IPS-NIHi7 (cell line): ENCODE measurements around the gene DGCR8.

Experiments
- DNase-seq: peaks from one replicate; pipeline ENCODE4 v3.0.0; 2012; ENCODE audit warnings: mixed read lengths; ENCODE audit errors: extremely low spot score

The DGCR8 gene

DNA sequence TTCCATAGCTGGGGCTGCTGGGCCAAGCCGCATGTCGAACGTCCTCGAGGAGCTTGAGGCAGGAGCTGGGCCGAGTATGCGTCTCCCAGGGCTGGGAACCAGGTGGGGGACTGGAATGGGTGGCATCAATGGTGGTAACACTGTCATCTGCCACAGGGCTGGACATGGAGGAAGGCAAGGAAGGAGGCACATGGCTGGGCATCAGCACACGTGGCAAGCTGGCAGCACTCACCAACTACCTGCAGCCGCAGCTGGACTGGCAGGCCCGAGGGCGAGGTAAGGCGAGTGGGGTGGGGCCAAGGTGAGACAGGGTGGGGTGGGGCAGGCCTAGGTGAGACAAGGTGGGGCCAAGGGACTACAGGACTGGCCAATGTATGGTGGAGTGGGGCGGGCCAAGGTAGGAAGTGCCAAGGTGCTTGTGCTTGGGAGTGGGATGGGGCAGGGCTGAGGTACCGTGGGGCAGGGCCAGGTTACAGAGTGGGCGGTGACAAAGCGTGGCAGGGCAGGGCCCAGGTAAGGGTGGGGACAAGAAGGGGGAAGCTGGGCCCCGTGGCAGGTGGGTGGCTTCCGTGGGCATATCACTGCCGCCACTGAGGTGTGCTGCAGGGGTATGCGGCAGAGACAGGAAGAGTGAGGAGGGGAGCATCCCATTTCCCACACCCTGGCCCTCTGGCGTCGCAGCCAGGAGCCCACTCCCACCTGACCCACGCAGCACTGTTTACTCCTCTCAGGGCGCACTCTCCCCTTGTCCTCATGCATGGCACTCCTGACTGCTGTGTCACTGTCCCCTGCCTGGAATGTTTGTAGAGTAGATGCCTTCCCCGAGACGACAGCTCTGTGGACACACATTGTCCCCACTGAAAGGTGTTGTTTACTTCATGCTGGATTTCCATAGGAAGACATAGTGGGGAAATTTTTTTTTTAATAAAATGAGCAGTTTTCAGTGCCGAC lies 27.5 kb upstream of the DGCR8 start:
- DNase-seq, result no peak

DNA sequence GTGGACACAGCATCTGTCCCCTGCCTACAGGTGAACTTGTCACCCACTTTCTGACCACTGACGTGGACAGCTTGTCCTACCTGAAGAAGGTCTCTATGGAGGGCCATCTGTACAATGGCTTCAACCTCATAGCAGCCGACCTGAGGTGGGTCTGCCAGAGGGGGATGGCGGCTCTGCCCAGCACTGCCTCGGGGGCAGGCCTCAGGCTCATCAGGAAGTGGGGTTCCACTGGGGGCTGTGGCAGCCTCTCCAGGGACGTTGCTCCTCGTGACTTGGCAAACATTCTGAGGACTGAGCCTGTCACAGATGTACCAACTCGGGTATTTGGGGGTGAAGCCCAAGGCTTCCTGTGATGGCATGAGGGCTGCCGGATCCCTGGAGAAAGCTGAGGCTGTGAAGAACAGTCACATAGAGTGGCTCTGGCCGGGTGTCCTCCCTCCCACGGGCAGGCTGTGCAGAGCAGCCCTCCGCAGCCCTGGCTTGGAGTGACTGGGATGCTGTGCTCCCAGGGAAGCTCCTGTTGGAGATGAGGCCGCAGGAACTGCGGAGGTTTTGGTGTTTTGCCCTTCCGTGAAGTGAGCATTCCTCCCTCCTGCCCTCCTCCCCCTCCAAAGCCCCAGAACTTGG lies 26.5 kb upstream of the DGCR8 start:
- no peak for DNase-seq

DNA sequence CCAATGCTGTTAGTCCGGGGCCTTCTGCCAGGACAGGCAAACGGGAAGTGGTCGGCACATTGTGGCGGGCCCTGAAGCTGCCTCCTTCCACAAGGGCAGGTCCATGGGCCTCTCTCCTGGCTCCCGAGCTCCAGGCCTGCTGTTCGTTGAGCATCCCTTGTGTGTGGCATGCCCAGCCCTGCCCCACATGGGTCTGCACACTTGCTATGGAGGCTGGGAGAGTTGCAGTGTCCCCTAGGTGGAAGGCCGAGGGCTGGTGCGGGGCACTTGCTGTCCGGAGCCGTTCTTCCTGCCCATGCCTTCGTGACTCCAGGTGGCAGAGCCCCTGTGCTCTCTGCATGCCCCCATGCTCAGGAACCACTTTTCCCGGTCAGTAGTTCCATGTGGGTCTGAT lies 26.0 kb upstream of the DGCR8 start:
- no peak for DNase-seq

DNA sequence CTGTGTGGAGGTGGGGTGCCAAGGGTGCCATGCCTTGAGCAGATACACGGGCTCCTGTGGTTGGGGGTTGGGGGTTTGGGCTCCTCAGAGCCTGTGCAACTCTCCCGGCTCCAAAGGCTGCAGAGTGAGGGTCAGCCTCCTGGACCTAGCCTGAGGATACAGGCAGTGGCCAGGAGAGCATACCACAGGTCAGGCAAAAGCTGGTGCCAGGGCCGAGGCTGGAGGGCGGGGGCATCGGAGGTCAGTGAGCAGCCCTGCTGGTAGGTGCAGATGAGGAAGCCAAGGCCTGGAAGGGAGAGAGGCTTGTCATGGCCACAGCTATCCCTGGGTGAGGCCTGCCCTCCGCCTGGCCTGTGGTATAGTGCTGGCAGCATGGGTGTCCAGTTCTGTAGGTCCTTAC lies 25.6 kb upstream of the DGCR8 start:
- DNase-seq, result no peak

DNA sequence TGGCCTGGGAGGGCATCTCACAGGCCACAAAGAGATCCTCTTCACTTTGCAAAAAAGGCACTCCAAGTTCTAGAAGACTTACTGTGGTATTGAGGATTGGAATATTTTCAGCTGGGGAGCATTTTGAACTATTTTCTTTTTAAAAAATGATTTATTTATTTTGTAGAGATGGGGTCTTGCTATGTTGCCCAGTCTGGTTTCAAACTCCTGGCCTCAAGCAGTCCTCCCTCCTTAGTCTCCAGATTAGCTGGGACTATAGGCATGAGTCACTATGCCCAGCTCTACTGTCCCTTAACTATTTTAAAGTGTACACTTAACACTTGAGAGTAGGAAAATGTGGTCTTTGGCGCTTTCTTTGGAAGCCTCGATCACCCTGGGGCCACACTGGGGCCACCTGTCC lies 24.9 kb upstream of the DGCR8 start:
- no peak for DNase-seq

DNA sequence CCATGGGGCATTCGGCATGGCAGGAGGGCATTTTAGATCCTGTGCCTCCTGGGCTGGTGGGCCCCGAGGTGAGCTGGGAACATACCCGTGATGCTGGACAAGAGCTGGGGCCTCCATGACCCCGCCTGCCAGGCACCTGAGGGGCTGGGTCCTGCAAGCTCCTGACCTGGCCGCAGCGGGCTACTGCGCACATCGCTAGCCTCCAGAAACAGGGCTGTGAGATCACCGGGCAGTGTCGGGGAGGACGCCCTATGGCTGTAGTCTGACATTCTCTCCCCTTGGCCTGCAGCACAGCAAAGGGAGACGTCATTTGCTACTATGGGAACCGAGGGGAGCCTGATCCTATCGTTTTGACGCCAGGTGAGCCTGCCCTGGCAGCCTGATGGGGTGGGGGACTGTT lies 24.4 kb upstream of the DGCR8 start:
- no peak for DNase-seq

DNA sequence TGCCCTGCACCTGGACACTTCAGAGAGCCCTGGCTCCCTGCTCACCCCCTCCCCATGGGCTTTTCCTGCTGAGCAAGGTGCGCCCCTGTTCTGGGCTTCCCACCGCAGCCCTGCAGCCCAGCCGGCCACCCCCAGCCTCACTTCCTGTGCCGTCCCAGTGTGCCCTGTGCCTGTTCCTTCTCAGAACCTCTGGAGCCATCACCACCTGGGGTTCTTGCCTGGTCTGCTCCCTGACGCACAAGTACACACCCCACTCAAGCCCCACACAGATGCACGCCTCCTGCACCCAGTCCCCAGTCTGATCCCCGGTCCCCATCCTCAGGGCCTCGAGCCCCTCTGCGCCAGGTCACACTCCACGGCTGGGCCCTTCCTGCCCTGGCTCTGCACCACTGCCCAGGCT lies 23.9 kb upstream of the DGCR8 start:
- no peak for DNase-seq

DNA sequence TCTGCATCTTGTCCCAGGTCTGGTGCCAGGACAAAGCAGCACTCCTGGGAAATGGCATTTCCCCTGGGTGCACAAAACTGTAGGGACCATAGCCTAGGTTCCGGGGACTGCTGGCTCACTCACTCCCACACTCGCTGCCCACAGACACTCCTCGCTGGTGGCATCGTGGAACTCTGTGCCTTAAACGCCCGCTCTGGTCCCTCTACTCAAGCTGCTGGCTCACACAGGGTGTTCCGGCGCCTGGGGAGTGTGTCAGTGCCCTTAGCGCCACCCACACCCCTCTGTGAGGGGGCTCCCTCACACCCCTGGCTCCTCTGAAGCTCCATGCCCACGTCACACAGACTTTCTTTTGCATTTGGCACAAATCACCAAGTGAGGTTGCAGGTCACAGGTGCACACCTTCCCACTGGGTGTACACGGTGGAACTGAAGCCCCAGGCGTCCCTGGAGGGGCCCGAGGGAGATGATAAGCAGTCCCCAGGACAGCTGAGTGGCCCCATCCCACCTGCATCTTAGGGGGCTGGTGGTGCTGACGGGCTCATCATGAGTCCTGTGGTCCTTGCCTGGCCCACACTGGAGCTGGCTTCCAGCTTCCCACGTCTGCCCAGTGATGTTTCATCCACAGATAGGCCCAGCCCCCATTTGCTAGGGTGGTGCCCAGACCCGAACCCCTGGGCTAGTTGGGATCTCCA lies 23.2 kb upstream of the DGCR8 start:
- DNase-seq, result no peak

DNA sequence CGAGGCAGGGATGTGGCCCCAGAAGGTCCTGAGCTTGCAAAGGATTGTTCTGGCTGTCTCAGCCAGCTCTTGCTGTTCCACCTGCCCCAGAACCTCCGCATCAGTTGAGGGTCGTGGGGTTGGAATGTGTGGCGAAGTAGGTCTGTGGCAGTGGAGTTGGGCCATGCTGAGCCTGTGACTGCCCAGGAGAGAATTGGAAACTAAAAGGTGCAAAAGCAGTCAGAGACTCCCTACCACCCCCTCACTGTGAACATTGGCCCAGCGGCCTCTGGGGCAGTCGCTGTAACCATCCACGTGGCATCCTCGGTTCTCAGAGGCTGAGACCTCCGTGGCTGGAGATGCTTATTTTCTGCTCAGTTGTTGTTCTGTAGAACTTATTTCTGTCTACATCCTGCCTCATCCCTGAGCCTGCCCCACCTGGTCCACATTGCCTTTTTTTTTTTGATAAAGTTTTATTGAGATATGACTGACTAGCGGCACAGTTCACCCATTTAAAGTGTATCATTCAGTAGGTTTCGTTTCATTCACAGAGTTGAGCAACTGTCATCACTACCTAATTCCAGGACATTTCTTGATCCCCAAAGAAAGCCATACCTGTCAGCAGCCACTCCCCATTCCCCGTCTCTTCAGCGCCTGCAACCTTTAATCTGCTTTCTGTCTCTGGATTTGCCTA lies 22.3 kb upstream of the DGCR8 start:
- no peak for DNase-seq

DNA sequence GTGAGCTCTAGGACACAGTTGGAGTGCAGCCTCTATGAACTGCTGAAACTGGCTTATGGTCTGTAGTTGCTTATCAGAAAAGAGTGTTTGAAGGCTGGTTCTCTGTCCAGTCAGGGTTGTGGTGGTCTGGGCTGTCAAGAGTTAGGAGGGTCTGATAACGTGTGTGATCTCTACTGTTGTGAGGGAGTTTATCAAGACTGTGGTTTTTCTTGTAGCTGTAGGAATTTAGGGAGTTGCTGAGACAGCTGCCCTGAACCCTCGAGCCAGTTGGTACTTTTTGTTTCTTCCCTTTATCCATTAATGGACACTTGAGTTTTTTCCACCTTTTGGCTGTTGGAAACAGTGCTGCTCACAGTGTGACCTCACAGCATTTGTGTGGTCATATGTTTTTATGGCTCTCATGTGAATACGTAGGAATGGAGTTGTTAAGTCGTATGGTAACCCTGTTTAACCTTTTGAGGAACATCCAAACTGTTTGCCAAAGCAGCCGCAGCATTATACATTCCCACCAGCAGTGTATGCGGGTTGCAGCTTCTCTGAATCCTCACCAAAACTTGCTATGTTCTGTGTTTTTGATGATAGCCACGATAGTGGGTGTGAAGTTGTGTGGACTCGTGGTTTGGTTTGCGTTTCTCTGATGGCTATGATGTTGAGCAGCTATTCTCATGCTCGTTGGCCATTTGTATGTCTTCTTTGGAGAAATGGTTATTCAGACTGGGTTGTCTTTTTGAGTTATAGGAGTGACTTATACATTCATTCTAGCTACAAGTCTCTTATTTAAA lies 20.9 kb upstream of the DGCR8 start:
- no peak for DNase-seq

DNA sequence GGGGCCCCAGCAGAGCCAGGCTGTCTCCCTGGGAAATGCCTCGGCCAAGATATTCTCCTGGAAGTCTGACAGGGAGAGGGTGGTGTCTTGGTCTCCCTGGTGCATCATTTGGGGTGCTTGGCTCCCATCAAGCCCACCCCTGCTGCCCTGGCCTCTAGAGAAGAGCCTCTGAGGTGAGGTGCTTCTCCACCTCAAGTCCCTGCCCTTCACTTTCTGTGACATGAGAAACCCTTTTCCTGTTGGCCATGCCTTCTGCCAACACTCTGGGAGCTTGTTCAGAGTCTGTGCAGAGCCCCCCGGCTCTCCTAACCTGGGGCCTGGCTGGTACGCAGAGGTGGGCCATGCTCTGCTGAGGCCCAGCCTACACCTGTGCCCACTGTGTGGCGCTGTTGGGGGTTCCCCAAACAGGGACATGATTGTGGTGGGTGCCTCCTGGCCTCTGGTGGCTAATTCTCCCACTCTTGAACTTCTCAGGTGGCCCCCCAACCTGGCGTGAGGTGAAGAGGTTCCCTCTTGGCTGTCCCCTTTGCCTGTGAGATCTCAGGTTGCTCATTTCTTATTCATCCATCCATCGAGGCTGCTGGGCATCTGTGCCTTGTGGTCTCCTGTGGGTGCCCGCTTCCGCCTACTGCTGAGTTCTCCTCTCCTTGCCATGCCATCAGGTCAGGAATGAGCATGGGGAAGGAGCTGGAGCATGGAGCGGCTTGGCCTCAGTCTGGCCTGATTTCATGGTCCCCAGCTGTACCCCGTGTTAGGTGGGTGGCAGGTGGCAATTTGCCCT lies 19.2 kb upstream of the DGCR8 start:
- DNase-seq, result peak; percentile 57

DNA sequence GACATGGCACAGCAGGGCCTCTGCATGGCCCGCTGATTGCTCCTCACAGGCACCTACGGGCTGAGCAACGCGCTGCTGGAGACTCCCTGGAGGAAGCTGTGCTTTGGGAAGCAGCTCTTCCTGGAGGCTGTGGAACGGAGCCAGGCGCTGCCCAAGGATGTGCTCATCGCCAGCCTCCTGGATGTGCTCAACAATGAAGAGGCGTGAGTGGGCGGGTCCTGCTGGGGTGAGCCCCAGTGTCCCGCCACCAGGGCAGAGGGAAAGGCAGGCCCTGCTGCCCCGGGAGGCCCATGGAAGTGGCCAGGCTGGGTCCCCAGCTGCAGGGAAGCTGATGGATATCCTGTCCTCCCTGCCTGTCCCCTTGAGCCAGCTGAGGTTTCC lies 18.6 kb upstream of the DGCR8 start:
- no peak for DNase-seq

DNA sequence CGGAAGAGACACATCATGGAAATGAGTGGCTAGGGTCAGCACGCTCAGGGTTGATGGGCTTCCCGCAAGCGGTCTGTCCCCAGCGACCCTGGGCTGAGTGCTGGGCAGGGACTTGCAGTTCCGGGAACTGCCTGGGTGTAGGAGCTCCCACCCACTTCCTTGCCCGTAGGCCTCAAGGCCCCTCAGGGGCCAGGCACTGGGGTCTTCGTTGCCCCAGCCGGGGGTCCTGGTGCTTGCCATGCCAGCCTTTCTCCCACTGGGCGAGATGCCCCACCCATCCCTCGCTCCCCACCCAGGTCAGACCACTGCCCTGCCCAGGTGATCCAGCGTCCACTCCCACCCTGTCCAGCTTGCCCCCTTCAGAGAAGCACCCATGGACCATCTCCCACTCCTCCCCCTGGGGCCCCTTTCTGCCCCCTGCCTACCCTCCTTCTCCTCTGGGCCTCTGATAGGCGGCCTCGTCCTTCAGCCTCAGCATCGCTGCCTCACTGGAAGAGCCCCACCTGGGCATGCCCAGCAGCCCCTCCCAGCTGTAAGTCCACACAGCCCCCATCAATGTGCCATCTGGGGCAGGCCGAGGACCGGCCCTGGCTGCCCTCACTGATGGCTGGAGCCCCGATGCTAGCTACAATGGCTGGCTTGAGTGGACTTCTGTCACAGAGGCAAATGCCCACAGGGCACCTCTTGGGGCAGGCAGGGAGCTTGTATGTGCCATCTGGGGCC lies 17.8 kb upstream of the DGCR8 start:
- no peak for DNase-seq

DNA sequence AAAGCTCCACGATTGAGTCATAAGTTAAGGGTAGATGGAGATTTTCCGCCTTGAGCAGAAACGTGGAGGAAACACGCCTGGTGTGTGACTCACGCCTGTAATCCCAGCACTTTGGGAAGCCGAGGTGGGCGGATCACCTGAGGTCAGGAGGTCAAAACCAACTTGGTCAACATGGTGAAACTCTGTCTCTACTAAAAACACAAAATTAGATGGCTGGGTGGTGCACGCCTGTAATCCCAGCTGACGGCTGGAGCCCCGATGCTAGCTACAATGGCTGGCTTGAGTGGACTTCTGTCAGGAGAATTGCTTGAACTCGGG lies 17.3 kb upstream of the DGCR8 start:
- no peak for DNase-seq

DNA sequence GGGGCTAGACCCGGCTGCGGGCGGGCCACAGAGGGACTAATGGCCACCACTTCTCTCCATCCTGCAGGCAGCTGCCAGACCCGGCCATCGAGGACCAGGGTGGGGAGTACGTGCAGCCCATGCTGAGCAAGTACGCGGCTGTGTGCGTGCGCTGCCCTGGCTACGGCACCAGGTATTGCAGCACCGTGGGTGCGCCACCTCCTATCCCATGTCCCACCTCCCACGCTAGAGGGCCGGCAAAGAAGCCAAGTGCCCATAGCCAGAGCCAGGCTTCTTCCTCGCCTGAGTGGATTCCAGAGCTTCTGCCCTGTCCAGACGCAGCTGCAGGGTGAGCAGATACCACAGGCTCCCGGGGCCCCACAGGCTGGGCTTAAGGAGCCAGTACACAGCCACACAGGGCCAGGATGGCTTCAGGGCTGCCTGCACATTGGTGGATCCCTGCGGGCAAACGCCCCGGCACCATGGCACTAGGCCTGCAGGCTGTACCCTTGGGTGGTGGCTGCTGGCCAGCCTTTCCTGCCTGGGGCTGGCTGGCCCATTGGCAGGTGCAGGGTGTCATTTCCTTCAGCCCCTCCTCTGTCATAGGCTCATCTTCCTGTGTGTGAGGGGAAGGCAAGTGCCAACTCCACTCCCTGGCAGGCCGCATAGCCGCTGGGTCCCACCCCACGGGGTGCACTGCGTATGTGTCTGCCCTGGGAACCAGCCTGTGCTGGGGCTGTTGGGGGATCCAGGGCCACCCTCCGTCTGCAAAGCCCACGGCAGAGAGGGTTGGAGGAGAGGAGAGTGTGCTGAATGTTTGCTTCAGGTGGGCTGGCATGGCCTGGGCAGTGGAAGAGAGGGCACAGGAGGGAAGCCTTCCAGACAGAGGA lies 16.5 kb upstream of the DGCR8 start:
- no peak for DNase-seq

DNA sequence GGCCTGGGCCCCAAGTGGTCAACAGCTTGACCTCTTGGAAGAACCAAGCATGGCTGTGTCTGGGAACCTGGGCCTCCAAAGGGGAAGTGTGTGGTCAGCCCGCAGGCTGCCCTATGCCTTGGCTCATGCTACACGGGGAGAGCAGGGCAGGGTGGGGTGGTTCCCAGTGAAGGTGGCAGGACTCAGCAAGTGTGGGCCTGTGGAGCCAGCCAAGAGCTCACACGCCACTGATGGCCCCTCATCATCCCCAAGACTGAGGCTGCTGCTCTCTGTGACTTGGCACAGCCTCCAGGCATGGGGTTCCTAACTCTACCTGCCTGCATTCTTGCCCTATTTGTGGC lies 15.9 kb upstream of the DGCR8 start:
- DNase-seq, result no peak

DNA sequence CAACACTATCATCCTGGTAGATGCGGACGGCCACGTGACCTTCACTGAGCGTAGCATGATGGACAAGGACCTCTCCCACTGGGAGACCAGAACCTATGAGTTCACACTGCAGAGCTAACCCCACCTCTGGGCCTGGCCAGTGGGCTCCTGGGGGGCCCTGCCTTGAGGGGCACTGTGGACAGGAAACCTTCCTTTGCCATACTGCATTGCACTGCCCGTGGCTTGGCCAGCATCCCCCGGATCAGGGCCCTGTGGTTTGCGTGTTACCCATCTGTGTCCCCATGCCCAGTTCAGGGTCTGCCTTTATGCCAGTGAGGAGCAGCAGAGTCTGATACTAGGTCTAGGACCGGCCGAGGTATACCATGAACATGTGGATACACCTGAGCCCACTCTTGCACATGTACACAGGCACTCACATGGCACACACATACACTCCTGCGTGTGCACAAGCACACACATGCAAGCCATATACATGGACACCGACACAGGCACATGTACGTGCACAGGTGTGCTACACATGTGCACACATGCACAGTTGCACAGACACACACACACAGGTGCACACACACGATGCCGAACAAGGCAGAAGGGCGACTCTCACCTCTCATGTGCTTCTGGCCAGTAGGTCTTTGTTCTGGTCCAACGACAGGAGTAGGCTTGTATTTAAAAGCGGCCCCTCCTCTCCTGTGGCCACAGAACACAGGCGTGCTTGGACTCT lies 15.3 kb upstream of the DGCR8 start:
- no peak for DNase-seq

DNA sequence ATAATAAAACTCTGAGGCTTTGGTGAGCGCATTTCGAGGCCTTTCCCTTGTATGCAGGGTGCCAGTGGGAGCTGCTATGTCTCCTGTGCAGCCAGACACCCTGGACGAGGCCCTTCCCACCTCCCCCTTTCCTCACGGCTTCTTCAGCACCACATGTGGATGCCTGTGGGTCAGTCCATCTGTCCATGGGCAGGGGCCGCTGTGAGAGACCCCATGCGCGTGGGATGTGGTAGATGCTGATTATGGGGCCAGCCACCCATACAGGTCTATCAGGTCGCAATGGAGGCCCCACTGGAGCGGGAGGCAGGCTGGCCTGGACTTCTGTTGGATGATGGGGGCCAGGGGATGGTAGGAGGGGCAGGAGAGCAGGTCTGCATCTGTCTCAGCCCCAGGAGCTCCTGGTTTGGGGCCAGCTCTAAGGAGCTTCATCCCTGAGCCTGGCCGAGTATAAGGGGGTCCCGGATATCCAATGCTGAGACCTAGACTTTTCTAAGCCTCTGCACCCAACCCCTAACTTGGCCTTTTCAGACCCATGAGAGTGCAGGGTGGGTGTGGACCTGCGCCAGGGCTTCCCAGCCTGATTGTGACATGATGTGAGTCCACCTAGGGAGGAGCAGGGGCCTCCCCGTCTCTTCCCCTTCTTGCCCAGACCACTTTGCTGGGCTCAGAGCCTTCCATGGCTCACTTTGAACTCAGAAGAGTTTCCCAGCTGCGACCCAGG lies 14.0 kb upstream of the DGCR8 start:
- no peak for DNase-seq
